Ovary (tissue), 9 donors: ENCODE results near the gene PSMC3IP. TPM values are rescaled to one million over a fixed set of nuclear protein-coding genes. Genes with fewer than 3 reads are reported as not detected.

Experiments
- DNase-seq, 5 donors: peaks; one replicate each; pipeline ENCODE4 v3.0.0-alpha.2; 2019 to 2020
- H3K27ac ChIP-seq, 2 donors: fragments of 200-600 bp; one replicate each; pipeline versions ENCODE4 v1.5.1 to v1.8.0; 2019 to 2022
- H3K27me3 ChIP-seq: fragments of 200-600 bp; one replicate; pipeline ENCODE4 v1.8.0; 2022
- H3K36me3 ChIP-seq: fragments of 200-600 bp; sonication (generic); one replicate; pipeline ENCODE4 v1.5.1; 2019
- H3K4me1 ChIP-seq: one replicate; pipeline ENCODE4 v1.8.1; 2013; ENCODE audit warnings: mild to moderate bottlenecking, moderate library complexity; ENCODE audit not compliant: insufficient read depth
- H3K4me3 ChIP-seq: fragments of 200-600 bp; sonication (generic); one replicate; pipeline ENCODE4 v1.5.1; 2017
- H3K9me3 ChIP-seq, 2 donors: fragments of 200-600 bp in 1 of 2; sonication (generic) in 1 of 2; one replicate each; pipeline versions ENCODE4 v1.5.1 to v1.8.1; 2013 to 2019; ENCODE audit warnings: mild to moderate bottlenecking in 1 of 2, moderate library complexity in 1 of 2
- CTCF ChIP-seq, 3 donors: fragments of 450-650 bp in 2 of 3; fragments of 200-600 bp in 1 of 3; IDR thresholded peaks; one replicate each; pipeline versions ENCODE4 v1.5.1 to v1.8.0; 2016 to 2022; ENCODE audit warnings: antibody characterized with exemption in 3 of 3, mild to moderate bottlenecking in 1 of 3
- EP300 ChIP-seq: sonication (generic); formaldehyde crosslinking; IDR thresholded peaks from one replicate; pipeline ENCODE4 v1.6.1; 2017; ENCODE audit warnings: antibody characterized with exemption
- POLR2A ChIP-seq: fragments of 450-650 bp; IDR thresholded peaks from one replicate; pipeline ENCODE4 v1.6.1; 2017; ENCODE audit warnings: antibody characterized with exemption, mild to moderate bottlenecking, moderate library complexity
- WGBS, 3 donors: extraction: QIAGEN DNeasy Blood & Tissue Kit in 1 of 3; methylation state at CpG; one replicate each; pipeline versions ENCODE4 v1.1.5 to v1.1.7; 2013 to 2017; 5-methylcytosine and 5-hydroxymethylcytosine counted together
- intact Hi-C, 4 donors: fragments of 100-400 bp; cut with DNase I; formaldehyde crosslinking; loops; one replicate each; pipeline versions ENCODE4 v1.11.0 to v1.15.1; 2022 to 2023
- polyA plus RNA-seq, 2 donors: library from polyadenylated mRNA; stranded (reverse); fragments of 200-250 nt in 1 of 2; fragments of 350-450 nt in 1 of 2; fragmentation: Illumina TruSeq in 1 of 2; extraction: RNeasy Lipid Tissue Mini Kit (QIAGEN cat#74804) in 1 of 2; gene quantifications; one replicate each; pipeline ENCODE4 v1.2.3, GENCODE V29; 2013 to 2014
- total RNA-seq, 7 donors: library from RNA; depleted of rRNA in 2 of 7; stranded (reverse); fragments of >200 nt in 2 of 7; fragmentation: NEBNext Ultra II Directional in 3 of 7; extraction: Animal tissue kit (Norgen Biotek cat#: 25700) in 3 of 7; gene quantifications; one replicate each; pipeline versions ENCODE4 v1.1.0 to v1.2.4, GENCODE V29; 2016 to 2023
- donor health status: DM: no; HTN: no; CAD: no; lungs with moderate emphysema.
- donor health status: DM: no; HTN: no; CAD: no.
- donor health status: Bipolar disorder and iron deficiency.
- donor health status: DM: yes; HTN: yes; CAD: no.
- donor health status: DM: no; HTN: no; CAD: no.
- donor health status: DM: yes; HTN: yes; CAD: no.

PSMC3IP gene
- total and polyA plus RNA-seq, 9 donors, result 1.4 to 7.5 (median 4.4) TPM

- intact Hi-C loops, result loop anchor here in 1 of 4 donors (10.0 kb wide), 1 partner anchor 61 kb away; no protein-coding TSS in a partner anchor
- Histone ChIP-seq H3K27ac (no peak overlapping the region), H3K36me3 (no peaks in the 10 kb centered on the region), H3K4me3 (no peak overlapping the region), H3K27me3 (no peaks in the 10 kb centered on the region), H3K9me3 (no peaks in the 10 kb centered on the region), H3K4me1 (peaks cover 11% of the 10 kb centered on the region)
- DNase-seq, result no peak
- 89 to 94% (median 93%) methylated on average over 7 of the region's 7 CpGs for WGBS, 3 donors
- TF ChIP-seq EP300, result no peak
- no peak for TF ChIP-seq POLR2A
- no peak for TF ChIP-seq CTCF (IDR thresholded peaks at IDR 0.05)
Observed at GRCh38 chr17:42603318-42603717, 25.8 kb upstream of the PSMC3IP start.

GRCh38 chr17:42598905-42599304 lies 21.4 kb upstream of the PSMC3IP start:
- Histone ChIP-seq H3K27ac (no peak overlapping the region), H3K36me3 (no peaks in the 10 kb centered on the region), H3K27me3 (no peaks in the 10 kb centered on the region), H3K4me3 (no peak overlapping the region), H3K4me1 (no peaks in the 10 kb centered on the region), H3K9me3 (no peaks in the 10 kb centered on the region)
- TF ChIP-seq CTCF (IDR thresholded peaks at IDR 0.05) (no peak), EP300 (no peak), POLR2A (no peak)
- peak in 1 of 5 donors; percentile 4 for DNase-seq
- intact Hi-C loops, result no loop called here
- 40 to 55% (median 51%) methylated on average over 2 of the region's 2 CpGs for WGBS, 3 donors

GRCh38 chr17:42596386-42596785 lies 18.9 kb upstream of the PSMC3IP start:
- no peak for TF ChIP-seq EP300
- H3K4me3 ChIP-seq, result no peak overlapping the region
- WGBS, 3 donors, result 44 to 55% (median 53%) methylated on average over 3 of the region's 3 CpGs
- intact Hi-C loops, result no loop called here
- no peak overlapping the region for H3K27ac ChIP-seq
- no peaks in the 10 kb centered on the region for H3K4me1 ChIP-seq
- no peaks in the 10 kb centered on the region for H3K27me3 ChIP-seq
- no peak for DNase-seq
- H3K9me3 ChIP-seq, result no peaks in the 10 kb centered on the region
- H3K36me3 ChIP-seq, result no peaks in the 10 kb centered on the region

- H3K36me3 ChIP-seq, result no peaks in the 10 kb centered on the region
- H3K9me3 ChIP-seq, result no peaks in the 10 kb centered on the region
- no peak overlapping the region for H3K4me3 ChIP-seq
- WGBS, 3 donors, result 86 to 94% (median 89%) methylated on average over 9 of the region's 9 CpGs
- intact Hi-C loops, result no loop called here
- H3K27me3 ChIP-seq, result no peaks in the 10 kb centered on the region
- peaks cover 2% of the 10 kb centered on the region for H3K4me1 ChIP-seq
- peak in 1 of 5 donors; percentile 21 for DNase-seq
- TF ChIP-seq CTCF (IDR thresholded peaks at IDR 0.05) (no peak), EP300 (no peak), POLR2A (no peak)
- H3K27ac ChIP-seq, result no peak overlapping the region
Observed at GRCh38 chr17:42591411-42591810, 13.9 kb upstream of the PSMC3IP start.

- Histone ChIP-seq H3K27me3 (no peaks in the 10 kb centered on the region), H3K4me3 (no peak overlapping the region), H3K4me1 (peaks cover 2% of the 10 kb centered on the region), H3K27ac (no peak overlapping the region), H3K36me3 (no peaks in the 10 kb centered on the region), H3K9me3 (no peaks in the 10 kb centered on the region)
- intact Hi-C loops, result no loop called here
- TF ChIP-seq POLR2A (no peak), EP300 (no peak), CTCF (IDR thresholded peaks at IDR 0.05) (no peak)
- WGBS, 3 donors, result 92 to 96% (median 93%) methylated on average over 2 of the region's 2 CpGs
- no peak for DNase-seq
Observed at GRCh38 chr17:42590886-42591285, 13.4 kb upstream of the PSMC3IP start.
